Lower leg skin (tissue), 4 donors: ENCODE data around the gene VSTM2L. TPM values are rescaled to one million over a fixed set of nuclear protein-coding genes. Genes with fewer than 3 reads are reported as not detected.

Experiments
- DNase-seq, 2 donors: peaks; one replicate each; pipeline ENCODE4 v3.0.0-alpha.2; 2019; ENCODE audit warnings: low spot score in 2 of 2
- H3K4me3 ChIP-seq: fragments of 200-600 bp; sonication (generic); 2 replicates; pipeline ENCODE4 v1.5.1; 2017; ENCODE audit warnings: mild to moderate bottlenecking, low read depth; ENCODE audit not compliant: poor library complexity, severe bottlenecking
- POLR2A ChIP-seq, 2 donors: fragments of 450-650 bp; IDR thresholded peaks; one replicate each; pipeline ENCODE4 v1.6.1; 2016 to 2017; ENCODE audit warnings: antibody characterized with exemption in 2 of 2, mild to moderate bottlenecking in 1 of 2, moderate library complexity in 1 of 2
- WGBS, 2 donors: methylation state at CpG; one replicate each; pipeline ENCODE4 v1.1.5; 2018; 5-methylcytosine and 5-hydroxymethylcytosine counted together
- intact Hi-C: fragments of 100-400 bp; cut with DNase I; formaldehyde crosslinking; loops from one replicate; pipeline ENCODE4 v1.15.0; 2023; ENCODE audit warnings: low total_unique reads
- total RNA-seq, 4 donors: library from RNA; depleted of rRNA; stranded (reverse); fragments of >200 nt; gene quantifications; one replicate each; pipeline ENCODE4 v1.1.0, GENCODE V29; 2016
- TF ChIP-seq, protein P1 (sequence below), 3 donors: fragments of 450-650 bp; IDR thresholded peaks; one replicate each; pipeline ENCODE4 v1.5.1; 2016; ENCODE audit warnings: antibody characterized with exemption in 3 of 3, mild to moderate bottlenecking in 3 of 3, moderate library complexity in 2 of 3

VSTM2L gene
- total RNA-seq, 4 donors from 2014 or later: 0.64 to 15.9 (median 3.9) TPM

DNA sequence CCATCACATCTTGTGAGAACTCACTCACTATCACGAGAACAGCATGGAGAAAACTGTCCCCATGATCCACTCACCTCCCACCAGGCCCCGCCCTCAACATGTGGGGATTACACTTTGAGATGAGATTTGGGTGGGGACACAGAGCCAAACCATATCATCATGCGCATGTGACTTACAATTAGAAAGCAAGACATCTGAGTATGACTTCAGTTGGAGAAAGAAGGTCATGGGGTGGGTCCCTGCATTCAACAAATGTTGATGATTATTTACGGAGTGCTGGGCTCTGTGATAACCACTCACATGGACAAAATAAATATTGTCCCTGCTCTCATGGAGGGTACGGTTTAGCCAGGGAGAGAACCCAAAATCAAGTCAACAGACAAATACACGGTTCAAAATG lies 37.9 kb downstream of the VSTM2L start:
- no peak overlapping the region for H3K4me3 ChIP-seq
- TF ChIP-seq, protein P1, sequence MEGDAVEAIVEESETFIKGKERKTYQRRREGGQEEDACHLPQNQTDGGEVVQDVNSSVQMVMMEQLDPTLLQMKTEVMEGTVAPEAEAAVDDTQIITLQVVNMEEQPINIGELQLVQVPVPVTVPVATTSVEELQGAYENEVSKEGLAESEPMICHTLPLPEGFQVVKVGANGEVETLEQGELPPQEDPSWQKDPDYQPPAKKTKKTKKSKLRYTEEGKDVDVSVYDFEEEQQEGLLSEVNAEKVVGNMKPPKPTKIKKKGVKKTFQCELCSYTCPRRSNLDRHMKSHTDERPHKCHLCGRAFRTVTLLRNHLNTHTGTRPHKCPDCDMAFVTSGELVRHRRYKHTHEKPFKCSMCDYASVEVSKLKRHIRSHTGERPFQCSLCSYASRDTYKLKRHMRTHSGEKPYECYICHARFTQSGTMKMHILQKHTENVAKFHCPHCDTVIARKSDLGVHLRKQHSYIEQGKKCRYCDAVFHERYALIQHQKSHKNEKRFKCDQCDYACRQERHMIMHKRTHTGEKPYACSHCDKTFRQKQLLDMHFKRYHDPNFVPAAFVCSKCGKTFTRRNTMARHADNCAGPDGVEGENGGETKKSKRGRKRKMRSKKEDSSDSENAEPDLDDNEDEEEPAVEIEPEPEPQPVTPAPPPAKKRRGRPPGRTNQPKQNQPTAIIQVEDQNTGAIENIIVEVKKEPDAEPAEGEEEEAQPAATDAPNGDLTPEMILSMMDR (IDR thresholded peaks at IDR 0.05): no peak
- TF ChIP-seq POLR2A (IDR thresholded peaks at IDR 0.05): no peak
- intact Hi-C loops: no loop called here
- 80 to 81% methylated on average over 6 of the region's 6 CpGs for WGBS, 2 donors
- DNase-seq: peak in 1 of 2 donors; percentile 37

DNA sequence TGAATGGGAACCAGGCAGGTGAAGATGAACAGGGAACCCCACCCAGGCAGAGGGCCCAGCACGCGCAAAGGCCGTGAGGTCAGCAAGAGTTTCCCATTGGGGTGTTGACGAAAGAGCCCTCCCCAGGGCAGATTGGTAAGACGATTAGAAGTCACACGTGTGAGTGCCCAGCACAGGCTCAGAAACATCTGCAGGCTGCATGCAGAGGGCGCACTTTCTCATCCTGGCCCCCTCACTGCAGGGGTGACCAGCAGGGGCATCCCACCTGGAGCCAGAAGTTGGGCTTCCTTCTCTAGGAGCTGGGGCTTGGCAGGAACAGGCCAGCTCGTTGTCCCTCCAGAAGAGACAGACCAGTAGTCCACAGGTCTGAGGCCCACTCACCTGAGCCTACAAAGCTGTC lies 38.4 kb downstream of the VSTM2L start:
- DNase-seq: peak in 1 of 2 donors; percentile 56
- no peak for TF ChIP-seq POLR2A (IDR thresholded peaks at IDR 0.05)
- TF ChIP-seq, protein P1 (IDR thresholded peaks at IDR 0.05): no peak
- intact Hi-C loops: no loop called here
- WGBS, 2 donors: 74 to 77% methylated on average over 8 of the region's 8 CpGs
- H3K4me3 ChIP-seq: no peak overlapping the region

DNA sequence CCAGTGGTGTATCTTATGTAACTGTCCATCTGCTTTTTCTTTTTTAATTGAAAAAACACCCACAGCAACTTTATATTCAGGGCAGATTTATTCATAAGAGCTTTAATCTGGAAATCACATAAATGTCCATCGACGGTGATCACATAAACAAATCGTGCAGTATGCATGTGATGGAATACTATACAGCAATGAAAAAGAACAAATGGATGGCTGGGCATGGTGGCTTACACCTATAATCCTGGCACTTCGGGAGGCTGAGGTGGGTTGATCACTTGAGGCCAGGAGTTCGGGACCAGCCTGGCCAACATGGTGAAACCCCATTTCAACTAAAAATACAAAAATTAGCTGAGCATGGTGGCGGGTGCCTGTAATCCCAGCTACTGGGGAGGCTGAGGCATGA lies 39.1 kb downstream of the VSTM2L start:
- intact Hi-C loops: no loop called here
- H3K4me3 ChIP-seq: no peak overlapping the region
- no peak for TF ChIP-seq POLR2A (IDR thresholded peaks at IDR 0.05)
- TF ChIP-seq, protein P1 (IDR thresholded peaks at IDR 0.05): no peak
- WGBS, 2 donors: 85 to 92% methylated on average over 6 of the region's 6 CpGs
- peak in 1 of 2 donors; percentile 3 for DNase-seq

DNA sequence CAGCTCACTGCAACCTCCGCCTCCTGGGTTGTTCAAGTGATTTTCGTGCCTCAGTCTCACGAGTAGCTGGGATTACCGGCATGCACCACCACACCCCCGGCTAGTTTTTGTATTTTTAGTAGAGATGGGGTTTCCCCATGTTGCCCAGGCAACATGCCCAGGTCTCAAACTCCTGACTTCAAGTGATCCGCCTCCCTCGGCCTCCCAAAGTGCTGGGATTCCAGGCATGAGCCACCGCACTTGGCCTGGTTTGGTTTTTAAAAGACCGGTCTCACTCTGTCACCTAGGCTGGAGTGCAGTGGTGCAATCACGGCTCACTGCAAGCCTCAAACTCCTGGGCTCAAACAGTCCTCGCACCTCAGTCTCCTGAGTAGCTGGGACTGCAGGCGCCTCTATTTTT lies 40.1 kb downstream of the VSTM2L start:
- 57 to 67% methylated on average over 12 of the region's 12 CpGs for WGBS, 2 donors
- intact Hi-C loops: no loop called here
- DNase-seq: peak in 1 of 2 donors; percentile 53
- no peak overlapping the region for H3K4me3 ChIP-seq
- TF ChIP-seq POLR2A (IDR thresholded peaks at IDR 0.05): no peak
- TF ChIP-seq, protein P1 (IDR thresholded peaks at IDR 0.05): no peak

DNA sequence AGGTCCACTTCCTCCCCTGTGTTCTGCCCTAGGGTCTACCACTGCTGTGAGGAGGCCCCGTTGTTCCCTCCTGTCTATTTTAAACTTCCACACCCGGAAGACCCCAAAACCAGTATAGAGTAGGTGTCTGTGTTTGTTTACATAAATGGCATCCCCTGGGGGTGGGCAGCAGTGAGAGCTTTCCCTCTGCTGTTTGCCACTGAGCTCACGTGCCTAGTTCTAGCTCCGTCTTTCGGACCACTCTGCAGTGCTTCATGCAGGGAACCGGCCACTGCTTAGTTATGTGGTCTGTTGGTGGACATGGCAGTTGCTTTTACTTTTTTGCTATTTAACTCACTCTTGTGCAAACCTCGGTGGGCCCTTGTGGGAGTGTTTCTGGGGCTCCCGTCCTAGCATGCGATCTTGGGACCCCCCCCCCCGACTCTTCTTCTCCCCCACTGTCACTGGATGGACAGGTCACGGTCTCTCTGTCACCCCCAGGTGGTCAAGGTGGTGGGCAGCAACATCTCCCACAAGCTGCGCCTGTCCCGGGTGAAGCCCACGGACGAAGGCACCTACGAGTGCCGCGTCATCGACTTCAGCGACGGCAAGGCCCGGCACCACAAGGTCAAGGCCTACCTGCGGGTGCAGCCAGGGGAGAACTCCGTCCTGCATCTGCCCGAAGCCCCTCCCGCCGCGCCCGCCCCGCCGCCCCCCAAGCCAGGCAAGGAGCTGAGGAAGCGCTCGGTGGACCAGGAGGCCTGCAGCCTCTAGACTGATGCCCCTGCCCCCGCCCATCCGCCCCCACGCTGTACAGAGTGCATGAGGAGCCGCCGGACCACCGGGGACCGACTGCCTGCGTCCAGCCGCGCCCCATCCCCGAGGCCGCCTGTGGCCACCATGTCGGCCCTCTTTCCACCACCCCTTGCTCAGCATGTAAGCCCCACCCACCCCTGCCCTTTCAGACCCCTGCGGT lies 40.9 kb downstream of the VSTM2L start:
- intact Hi-C loops: no loop called here
- 88 to 89% methylated on average over 32 of the region's 47 CpGs for WGBS, 2 donors
- H3K4me3 ChIP-seq: no peak overlapping the region
- peak in 1 of 2 donors; percentile 72 for DNase-seq
- TF ChIP-seq, protein P1 (IDR thresholded peaks at IDR 0.05): no peak
- no peak for TF ChIP-seq POLR2A (IDR thresholded peaks at IDR 0.05)
